ENCODE measurements around the gene GSTM5. TPM values are rescaled to one million over a fixed set of nuclear protein-coding genes. Genes with fewer than 3 reads are reported as not detected.

GSTM5 gene
- total RNA-seq, 1 experiment from 2014 or later, result not detected

GRCh38 chr1:109756848-109757521 is 44.9 kb downstream of the GSTM5 start:
- no peak for TF ChIP-seq CTCF (IDR thresholded peaks at IDR 0.05; ENCODE audit: unreplicated experiment)
- Mint-ChIP-seq H3K4me1 (ENCODE audit: insufficient read depth, unreplicated experiment) (no peaks in the 10 kb centered on the region), H3K27ac (ENCODE audit: low read depth, unreplicated experiment) (no peak overlapping the region), H3K27me3 (ENCODE audit: insufficient read depth, unreplicated experiment) (peaks cover 9% of the 10 kb centered on the region), H3K4me3 (ENCODE audit: unreplicated experiment) (no peak overlapping the region), H3K36me3 (ENCODE audit: insufficient read depth, unreplicated experiment) (no peaks in the 10 kb centered on the region), H3K9me3 (ENCODE audit: unreplicated experiment) (no peaks in the 10 kb centered on the region)
- DNase-seq (ENCODE audit: unreplicated experiment), result no peak
- POLR2A ChIA-PET, result no interaction called here
- CTCF ChIA-PET, result interaction anchor here (0.5 to 1.7 kb wide), 3 partner anchors 20 to 117 kb away, joined by 3 to 9 read pairs (median 6); no protein-coding TSS in a partner anchor
- intact Hi-C loops (cut with micrococcal nuclease), result no loop called here
- no TSS peak for BruUV-seq (replicated peaks)

- Mint-ChIP-seq H3K27ac (ENCODE audit: low read depth, unreplicated experiment) (no peak overlapping the region), H3K4me3 (ENCODE audit: unreplicated experiment) (no peak overlapping the region), H3K36me3 (ENCODE audit: insufficient read depth, unreplicated experiment) (no peaks in the 10 kb centered on the region), H3K4me1 (ENCODE audit: insufficient read depth, unreplicated experiment) (no peaks in the 10 kb centered on the region), H3K9me3 (ENCODE audit: unreplicated experiment) (no peaks in the 10 kb centered on the region), H3K27me3 (ENCODE audit: insufficient read depth, unreplicated experiment) (no peaks in the 10 kb centered on the region)
- intact Hi-C loops (cut with micrococcal nuclease), result no loop called here
- DNase-seq (ENCODE audit: unreplicated experiment), result no peak
- ChIA-PET CTCF (interaction anchor here (0.5 to 1.8 kb wide), 4 partner anchors 15 to 226 kb away, joined by 3 to 6 read pairs (median 6); no protein-coding TSS in a partner anchor), POLR2A (no interaction called here)
- no TSS peak for BruUV-seq (replicated peaks)
- no peak for TF ChIP-seq CTCF (IDR thresholded peaks at IDR 0.05; ENCODE audit: unreplicated experiment)
Measured at GRCh38 chr1:109757936-109758786, 46.1 kb downstream of the GSTM5 start.

- no TSS peak for BruUV-seq (replicated peaks)
- H3K4me3 Mint-ChIP-seq (ENCODE audit: unreplicated experiment), result no peak overlapping the region
- H3K27me3 Mint-ChIP-seq (ENCODE audit: insufficient read depth, unreplicated experiment), result no peaks in the 10 kb centered on the region
- no peaks in the 10 kb centered on the region for H3K9me3 Mint-ChIP-seq (ENCODE audit: unreplicated experiment)
- intact Hi-C loops (cut with micrococcal nuclease), result no loop called here
- ChIA-PET POLR2A (interaction anchor here (1.3 kb wide), 1 partner anchor 108 kb away, joined by 3 read pairs; no protein-coding TSS in a partner anchor), CTCF (interaction anchor here (0.6 to 1.8 kb wide), 6 partner anchors 14 to 652 kb away, joined by 3 to 6 read pairs (median 4); no protein-coding TSS in a partner anchor)
- no peaks in the 10 kb centered on the region for H3K36me3 Mint-ChIP-seq (ENCODE audit: insufficient read depth, unreplicated experiment)
- H3K27ac Mint-ChIP-seq (ENCODE audit: low read depth, unreplicated experiment), result no peak overlapping the region
- no peak for TF ChIP-seq CTCF (IDR thresholded peaks at IDR 0.05; ENCODE audit: unreplicated experiment)
- H3K4me1 Mint-ChIP-seq (ENCODE audit: insufficient read depth, unreplicated experiment), result no peaks in the 10 kb centered on the region
- no peak for DNase-seq (ENCODE audit: unreplicated experiment)
Measured at GRCh38 chr1:109759513-109760334, 47.7 kb downstream of the GSTM5 start.
